HG03097 (cell line): ENCODE data around the gene HSP90AB1.

Source experiments
- ATAC-seq: cut with Tn5 transposase; IDR thresholded peaks from one replicate; pipeline ENCODE4 v1.9.1; 2021; ENCODE audit not compliant: unreplicated experiment, low FRiP score

Gene HSP90AB1

DNA sequence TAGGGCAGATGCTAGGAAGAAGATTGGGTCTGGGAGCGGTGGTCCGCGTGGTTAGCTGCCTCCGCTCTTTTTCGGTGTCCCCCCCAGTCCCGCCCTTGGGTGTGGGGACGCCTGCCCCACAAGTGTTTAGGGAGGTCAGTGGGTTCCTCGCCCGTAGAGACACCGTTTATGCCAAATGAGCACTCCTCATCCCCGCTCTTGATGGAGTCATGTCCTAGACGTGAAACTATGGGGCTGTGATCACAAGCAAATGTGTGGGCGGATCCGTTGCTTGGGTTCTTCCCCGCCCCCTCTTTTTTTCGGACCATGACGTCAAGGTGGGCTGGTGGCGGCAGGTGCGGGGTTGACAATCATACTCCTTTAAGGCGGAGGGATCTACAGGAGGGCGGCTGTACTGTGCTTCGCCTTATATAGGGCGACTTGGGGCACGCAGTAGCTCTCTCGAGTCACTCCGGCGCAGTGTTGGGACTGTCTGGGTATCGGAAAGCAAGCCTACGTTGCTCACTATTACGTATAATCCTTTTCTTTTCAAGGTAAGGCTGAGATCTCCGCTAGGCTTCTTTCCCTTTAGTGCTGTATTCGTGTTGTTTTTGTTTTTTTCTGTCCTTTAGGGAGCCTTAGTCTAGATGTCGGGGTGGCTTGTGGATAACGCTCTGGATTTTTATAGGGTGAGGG lies at the start of gene HSP90AB1:
Gene HSP90AB1 (plus strand): TSS at position 439 of the 675 bp plus-strand sequence. CDS start 1,529 bp downstream, outside the sequence.
- ATAC-seq, result peak; percentile 72

DNA sequence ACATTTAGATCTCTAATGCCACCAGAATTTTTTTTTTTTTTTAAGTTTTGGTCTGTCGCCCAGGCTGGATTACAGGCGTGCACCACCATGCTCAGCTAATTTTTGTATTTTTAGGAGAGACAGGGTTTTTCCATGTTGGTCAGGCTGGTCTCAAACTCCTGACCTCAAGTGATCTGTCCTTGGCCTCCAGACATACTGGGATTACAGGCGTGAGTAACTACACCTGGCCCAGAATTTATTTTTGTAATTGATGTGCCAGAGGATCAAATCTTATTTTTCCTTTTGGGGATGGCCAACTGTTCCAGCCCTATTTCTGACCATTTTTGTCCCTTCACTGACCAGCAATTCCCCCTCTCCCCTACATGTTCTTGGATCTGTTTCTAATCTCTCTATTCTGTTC lies 48.2 kb upstream of the HSP90AB1 start:
- no peak for ATAC-seq

DNA sequence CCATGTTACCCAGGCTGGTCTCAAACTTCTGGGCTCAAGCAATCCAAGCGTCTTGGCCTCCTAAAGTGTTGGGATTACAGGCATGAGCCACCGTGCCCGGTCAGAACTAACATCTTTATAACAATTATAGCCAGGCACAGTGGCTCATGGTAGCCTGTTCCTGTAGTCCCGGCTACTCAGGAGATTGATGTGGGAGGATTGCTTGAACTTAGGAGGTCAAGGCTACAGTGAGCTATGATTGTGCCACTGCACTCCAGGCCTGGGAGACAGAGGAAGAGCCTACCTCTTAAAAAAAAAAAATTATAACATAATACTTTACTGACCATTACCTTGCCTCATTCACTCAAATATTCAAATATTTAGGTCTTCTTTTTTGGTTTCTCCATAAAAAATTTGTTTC lies 47.0 kb upstream of the HSP90AB1 start:
- ATAC-seq, result no peak

DNA sequence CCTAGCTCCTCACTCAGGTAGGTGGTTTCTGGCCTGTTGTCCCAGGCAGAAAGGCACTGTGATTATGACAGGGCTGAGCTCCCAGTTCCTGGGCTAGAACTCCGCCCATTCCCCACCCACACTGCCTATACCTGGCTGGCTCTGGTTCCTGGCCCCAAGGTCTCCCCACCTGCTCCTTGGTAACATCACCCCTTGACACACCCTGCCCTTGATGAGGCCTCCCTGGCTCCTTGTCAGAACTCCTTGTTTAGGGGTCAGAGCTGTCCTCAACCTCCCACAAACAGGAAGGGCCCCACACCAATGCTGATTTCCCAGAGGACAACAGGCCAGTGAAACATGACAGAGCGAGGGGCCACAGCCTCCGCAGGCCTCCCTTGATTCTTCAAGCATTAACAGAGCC lies 45.7 kb upstream of the HSP90AB1 start:
- no peak for ATAC-seq

DNA sequence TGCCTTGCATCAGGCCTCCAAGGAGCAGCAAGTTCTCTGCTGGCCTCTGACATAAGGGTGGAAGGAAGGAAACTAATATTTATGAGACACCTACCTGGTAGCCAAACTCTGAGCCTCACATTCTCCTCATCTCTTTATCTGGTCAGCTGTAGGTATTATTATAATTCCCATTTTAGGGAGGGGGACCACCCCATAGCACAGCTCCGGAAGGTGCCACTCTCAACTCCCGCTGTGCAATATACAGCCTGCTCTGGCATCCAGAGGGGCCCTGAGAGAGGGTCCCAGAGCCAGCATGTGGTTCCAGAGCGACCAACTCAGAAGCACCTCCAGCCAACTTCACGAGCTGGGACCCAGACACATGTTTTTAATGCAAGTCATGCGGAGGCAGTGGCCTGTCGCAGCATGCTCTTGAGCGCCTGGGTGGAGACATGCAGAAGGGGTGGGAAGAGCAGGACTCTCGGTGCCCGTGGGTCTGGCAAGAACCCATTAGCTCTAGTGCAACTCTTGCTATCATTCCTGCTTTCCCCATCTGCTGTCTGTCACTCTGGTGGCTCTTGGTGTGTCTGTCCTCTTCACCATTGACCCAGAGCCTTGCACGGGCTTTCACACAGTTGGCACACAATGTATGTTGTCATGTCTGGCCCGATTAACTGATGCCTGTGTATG lies 45.1 kb upstream of the HSP90AB1 start:
- ATAC-seq, result no peak

DNA sequence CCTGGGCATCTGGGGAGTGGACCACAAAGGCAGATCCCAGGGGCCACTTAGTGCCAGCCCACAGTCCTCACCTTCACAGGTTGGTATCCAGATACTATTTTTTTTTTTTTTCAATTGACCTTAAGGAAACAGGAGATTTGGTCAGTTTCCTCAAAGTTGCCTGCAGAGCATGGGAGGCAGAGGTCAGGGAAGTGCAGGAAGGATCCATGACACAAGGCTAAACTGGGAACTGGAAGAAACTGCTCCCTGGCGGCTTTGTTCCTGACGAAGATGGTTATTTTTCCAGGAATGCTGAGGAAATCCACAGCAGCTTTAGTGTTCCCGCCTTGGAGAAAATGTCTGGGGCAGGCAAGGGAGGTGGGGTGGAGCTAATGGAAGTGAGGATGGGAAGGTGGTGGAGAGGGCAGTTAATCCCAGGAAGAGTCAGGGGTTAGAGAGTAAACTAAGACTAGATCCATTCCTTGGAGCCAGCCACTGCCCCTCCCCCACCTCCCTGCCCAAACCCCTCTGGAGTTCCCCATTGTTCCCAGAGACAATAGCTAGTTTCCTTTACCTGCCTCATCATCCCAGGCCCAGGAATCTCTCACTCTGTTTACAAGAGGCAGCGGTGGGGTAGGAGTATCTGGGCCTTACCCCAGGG lies 44.4 kb upstream of the HSP90AB1 start:
- no peak for ATAC-seq

DNA sequence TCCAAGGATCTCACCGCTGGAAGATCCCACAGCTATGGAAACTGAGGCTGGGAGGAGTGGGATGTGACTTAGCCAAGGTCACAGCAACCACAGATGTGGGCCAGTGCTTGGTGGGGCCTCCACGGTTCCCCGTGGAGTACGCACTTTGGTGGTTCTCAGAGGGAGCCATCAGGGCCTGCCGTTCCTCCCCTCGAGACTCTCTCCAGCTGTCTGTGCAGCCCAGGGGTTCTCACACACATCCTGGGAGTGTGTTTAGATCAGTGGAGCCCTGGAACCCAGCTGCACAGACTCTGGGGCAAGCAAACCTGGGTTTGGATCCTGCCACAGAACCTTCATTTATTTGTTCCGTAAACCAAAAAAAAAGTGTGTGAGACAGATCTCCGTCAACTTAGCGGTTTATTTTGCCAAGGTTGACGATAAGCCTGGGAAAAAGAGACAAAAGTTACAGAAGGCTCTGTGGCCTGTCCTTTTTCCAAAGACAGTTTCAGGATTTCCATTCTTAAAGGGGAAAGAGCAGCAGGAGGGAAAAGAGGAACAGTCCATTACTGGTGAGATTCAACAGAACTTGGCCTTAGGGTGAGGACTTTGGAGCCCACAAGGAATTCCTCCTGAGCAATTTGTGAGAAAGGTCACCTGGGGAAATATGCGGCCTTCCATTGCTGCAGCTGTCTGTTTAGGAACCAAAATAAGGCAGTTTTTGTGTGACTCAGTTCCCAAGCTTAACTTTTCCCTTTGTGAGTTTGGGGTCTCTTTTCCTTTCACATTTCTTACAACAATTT lies 43.7 kb upstream of the HSP90AB1 start:
- no peak for ATAC-seq

DNA sequence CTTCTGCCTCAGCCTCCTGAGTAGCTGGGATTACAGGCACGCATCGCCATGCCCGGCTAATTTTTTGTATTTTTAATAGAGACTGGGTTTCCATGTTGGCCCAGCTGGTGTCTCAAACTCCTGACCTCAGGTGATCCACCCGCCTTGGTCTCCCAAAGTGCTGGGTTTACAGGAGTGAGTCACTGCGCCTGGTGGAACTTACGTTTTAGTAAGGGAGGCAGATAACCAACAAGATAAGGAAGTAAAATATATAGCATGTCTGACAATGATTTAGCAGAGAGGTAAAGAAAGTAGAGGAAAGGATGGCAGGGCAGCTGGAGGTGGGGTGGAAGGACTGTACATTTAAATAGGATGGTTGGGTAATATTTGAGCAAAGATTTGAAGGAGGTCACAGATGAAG lies 42.9 kb upstream of the HSP90AB1 start:
- no peak for ATAC-seq

DNA sequence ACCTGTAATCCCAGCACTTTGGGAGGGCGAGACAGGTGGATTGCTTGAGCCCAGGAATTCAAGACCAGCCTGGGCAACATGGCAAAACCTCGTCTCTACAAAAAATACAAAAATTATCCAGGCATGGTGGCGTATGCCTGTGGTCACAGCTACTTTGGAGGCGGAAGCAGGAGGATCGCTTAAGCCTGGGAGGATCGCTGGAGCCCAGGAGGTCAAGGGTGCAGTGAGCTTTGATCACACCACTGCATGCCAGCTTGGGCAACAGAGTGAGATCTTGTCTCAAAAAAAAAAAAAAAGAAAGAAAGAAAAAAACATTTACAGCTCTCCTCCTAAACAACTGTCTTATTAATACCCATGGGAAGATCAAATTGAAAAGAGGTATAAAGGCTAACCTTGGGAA lies 38.9 kb upstream of the HSP90AB1 start:
- ATAC-seq, result no peak

DNA sequence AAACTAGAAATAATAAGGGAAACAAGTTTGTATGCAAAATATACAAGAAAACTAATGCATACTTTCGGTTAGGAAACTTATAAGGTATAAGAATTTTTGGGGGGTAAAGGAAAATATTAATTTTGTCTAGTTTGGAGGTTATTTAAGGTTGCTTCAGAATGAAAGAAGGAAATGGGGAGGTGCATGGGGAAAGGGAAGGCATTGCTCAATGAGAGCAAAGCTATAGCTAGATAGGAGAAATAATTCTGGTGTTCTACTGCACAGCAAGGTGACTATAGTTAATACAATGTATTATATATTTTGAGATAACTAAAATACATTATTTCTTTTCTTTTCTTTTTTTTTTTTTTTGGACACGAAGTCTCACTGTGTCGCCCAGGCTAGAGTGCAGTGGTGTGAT lies 35.6 kb upstream of the HSP90AB1 start:
- ATAC-seq, result no peak

DNA sequence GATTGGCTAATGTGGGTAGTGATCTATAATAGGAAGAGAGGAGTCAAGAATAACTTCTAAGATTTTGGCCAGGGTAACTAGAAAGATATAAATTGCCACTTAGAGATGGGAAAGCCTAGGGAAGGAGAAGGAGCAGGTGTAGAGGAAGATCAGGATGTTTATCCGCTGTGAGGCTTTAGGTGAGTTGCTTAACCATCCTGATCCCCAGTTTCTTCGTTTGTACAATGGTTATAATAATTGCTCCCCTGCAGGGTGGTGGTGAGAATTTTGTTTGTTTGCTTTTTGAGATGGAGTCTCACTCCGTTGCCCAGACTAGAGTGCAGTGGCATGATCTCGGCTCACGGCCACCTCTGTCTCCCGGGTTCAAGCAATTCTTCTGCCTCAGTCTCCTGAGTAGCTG lies 32.6 kb upstream of the HSP90AB1 start:
- ATAC-seq, result no peak

DNA sequence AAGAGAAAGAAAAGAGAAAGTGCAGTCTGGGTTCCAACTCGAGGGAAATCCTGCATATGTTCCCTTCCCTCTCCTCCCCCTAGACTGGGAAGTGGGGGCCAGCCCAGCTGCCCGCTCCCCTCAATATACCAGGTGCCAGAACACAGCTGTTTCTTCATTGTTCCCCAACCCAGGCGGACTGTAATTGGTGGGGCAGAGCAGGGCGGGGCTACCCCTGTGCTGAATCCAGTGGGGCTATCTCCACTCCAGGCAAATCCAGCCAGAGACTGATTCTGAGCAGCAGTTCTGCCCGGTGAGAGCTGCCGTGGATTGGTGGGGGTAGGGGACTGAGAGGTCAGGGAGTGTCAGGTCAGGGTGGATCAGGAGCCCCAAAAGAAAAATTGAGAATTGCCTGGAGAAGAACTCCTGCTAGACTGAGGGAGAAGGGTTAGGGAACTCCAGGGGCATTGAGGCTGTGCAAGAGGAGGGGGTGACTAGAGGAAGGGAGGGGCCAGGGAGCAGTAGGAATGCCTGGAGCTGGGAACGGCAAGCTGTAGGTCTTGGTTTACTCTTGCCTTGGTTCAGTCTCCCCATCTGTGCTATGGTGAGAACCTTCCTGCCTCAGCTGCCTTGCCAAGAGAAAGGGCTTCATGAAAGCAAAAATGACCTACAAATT lies 30.1 kb upstream of the HSP90AB1 start, which contains the start of gene MYMX:
Gene MYMX (plus strand): TSS at position 250 of the 655 bp plus-strand sequence. CDS start 546 bp downstream, outside the sequence.
- no peak for ATAC-seq

DNA sequence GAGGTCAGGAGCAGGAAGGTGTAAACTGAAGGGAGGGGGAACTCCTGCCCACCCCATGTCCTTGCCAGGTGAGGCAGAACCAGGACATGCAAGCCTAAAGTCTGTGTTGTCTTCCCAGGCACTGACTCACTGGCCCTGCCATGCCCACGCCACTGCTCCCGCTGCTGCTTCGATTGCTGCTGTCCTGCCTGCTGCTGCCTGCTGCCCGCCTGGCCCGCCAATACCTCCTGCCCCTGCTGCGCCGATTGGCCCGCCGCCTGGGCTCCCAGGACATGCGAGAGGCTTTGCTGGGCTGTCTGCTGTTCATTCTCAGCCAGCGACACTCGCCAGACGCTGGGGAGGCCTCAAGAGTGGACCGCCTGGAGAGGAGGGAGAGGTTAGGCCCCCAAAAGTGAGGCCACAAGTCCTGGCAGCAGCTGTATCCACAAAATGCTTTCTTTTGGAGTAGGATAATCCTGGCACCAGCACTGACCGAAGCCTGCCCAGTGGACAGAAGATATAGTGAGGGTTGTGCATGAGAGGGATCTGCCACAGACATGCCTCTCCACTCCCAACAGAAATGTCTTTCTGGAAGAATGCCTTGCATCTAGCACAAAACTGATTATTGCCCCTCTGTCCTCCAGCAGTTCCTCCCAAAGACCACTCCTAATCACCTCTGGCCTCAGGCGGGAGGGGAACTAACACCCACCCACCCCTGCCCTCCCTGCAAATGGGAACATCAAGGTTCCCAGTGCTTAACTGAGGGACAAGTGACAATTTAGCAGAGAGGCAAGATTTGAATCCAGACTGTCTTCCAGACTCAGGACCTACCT lies 29.4 kb upstream of the HSP90AB1 start:
- no peak for ATAC-seq

DNA sequence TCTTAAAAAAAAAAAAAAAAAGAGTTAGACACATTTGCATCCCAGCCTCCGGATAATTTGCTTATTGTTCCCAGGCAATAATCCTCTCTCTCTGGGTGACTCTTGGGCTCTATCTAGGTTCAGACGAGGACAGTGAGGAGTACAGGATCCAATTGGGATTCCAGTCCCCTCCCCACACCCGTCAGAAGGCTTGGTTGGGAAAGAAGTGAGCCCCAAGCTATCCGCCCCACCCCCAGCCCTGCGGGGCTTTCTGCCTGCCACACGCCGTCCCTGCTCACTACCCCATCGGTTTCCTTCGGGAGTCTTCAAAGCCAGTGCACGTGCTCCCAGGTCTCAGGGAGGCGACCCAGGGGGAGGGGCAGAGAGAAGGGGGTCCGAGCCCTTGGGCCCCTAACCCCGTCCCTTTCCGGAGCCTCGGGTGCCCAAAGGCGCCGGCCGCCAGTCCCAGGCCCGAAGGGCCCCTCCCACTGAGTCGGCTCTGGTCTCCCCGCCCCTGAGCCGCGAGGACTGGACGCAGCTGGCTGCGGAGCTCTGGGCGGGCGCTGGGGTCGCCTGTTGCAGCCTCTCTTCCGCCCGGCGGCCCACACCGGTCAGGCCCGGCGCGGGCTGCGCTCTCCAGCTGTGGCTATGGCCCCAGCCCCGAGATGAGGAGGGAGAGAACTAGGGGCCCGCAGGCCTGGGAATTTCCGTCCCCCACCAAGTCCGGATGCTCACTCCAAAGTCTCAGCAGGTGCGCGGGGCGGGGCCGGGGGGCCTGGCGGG lies 27.7 kb upstream of the HSP90AB1 start:
- peak; percentile 42 for ATAC-seq

DNA sequence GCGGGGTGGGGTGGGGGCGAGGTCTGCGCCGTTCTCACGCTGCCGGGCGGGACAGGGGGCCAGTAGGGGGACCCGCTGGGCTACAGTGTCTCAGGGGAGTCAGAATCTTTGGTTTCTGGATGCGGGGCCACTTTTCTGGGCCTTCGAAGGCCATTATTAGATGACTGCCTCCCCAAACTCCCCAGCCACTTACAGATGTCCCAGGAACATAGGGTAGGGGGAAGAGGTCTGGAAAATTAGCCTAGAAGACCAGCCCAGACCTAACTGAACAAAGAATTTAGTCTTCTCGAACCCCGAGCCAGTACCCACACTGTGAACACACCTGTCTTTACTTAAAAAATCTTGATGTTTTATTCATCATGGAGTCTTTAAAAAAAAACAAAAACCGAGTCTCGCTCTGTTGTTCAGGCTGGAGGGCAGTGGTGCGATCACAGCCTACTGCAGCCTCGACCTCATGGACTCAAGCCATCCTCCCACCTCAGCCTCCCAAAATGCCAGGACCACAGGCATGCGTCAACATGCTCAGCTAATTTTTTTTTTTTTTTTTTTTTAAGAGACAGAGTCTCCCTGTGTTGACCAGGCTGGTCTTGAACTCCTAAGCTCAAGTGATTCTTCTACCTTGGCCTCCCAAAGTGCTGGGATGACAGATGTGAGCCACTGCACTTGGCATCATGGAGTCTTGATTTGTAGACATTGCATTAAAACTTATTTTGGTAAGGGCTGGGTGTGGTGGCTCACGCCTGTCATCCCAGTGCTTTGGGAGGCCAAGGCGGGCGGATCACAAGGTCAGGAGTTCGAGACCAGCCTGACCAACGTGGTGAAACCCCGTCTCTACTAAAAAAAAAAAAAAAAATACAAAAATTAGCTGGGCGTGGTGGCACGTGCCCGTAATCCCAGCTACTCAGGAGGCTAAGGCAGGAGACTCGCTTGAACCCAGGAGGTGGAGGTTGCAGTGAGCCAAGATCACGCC lies 26.8 kb upstream of the HSP90AB1 start:
- no peak for ATAC-seq

DNA sequence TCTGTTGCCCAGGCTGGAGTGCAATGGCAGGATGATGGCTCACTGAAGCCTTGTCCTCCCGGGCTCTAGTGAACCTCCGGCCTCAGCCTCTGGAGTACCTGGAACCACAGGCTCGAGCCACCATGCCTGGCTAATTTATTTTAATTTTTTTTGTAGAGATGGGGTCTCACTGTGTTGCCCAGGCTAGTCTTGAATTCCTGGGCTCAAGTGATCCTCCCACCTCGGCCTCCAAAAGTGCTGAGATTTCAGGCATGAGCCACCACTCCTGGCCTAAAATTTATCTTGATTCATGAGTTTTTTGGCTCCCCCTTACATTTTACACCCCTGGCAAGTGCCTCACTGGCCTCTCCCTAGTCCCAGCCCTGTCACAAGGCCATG lies 26.0 kb upstream of the HSP90AB1 start:
- no peak for ATAC-seq

DNA sequence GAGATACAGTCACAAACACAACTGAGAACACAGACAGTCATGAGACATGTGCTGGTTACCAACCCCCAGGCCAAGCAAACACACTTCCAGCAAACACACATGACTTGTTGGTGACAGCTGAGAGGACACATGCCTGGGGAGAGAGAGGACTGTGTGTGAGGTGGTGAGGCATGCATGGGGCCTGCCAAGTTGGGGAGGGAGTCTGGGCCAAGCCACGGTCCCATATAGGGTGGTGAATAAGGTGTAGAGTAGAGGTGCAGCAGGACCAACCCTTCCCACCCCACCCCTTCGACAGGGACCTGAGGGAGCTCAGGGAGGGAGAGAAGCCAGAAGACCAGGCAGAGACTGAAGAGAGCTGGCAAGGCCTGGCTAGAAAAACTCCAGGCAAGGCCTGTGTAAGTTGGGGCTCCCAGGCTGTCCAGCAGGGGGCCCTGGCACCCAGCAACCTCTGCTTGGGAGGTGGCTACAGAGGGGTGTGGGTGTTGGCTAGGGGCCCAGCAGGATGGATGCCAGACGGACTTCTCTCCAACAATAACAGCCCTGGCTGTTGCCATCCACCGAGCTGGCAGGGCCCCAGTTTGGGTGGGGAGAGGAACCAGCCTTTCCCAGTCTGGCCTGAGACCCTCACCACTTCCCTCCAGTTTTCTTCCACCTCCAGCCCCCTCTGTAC lies 25.5 kb upstream of the HSP90AB1 start:
- ATAC-seq, result peak; percentile 32
